ENCODE data around the gene PIK3CG.

GRCh38 chr7:106839511-106839910, 25.6 kb upstream of the PIK3CG start:
- TF ChIP-seq CTCF (IDR thresholded peaks at IDR 0.05; ENCODE audit: insufficient read depth, low read length, poor library complexity, severe bottlenecking) (no peak), EZH2phosphoT487 (conservative IDR thresholded peaks at IDR 0.05; ENCODE audit: low read length) (no peak)
